GM18951 (cell line): ENCODE data around the gene CNPPD1.
A peak's percentile ranks its signal among the peaks of the same experiment; 100 is the strongest.

Experiments used
- POLR2A ChIP-seq: IDR thresholded peaks from 4 replicates; pipeline ENCODE4 v1.6.1; 2011; ENCODE audit warnings: mild to moderate bottlenecking; ENCODE audit not compliant: insufficient read length, insufficient read depth; ENCODE audit errors: extremely low read depth
- in situ Hi-C: fragments of 300-500 bp; cut with MboI; formaldehyde crosslinking; loops from one replicate; pipeline ENCODE4 v1.12.0; 2022; ENCODE audit warnings: low sequenced_read_pairs, mixed read lengths, inconsistent platforms; ENCODE audit not compliant: unreplicated experiment

CNPPD1 gene

DNA sequence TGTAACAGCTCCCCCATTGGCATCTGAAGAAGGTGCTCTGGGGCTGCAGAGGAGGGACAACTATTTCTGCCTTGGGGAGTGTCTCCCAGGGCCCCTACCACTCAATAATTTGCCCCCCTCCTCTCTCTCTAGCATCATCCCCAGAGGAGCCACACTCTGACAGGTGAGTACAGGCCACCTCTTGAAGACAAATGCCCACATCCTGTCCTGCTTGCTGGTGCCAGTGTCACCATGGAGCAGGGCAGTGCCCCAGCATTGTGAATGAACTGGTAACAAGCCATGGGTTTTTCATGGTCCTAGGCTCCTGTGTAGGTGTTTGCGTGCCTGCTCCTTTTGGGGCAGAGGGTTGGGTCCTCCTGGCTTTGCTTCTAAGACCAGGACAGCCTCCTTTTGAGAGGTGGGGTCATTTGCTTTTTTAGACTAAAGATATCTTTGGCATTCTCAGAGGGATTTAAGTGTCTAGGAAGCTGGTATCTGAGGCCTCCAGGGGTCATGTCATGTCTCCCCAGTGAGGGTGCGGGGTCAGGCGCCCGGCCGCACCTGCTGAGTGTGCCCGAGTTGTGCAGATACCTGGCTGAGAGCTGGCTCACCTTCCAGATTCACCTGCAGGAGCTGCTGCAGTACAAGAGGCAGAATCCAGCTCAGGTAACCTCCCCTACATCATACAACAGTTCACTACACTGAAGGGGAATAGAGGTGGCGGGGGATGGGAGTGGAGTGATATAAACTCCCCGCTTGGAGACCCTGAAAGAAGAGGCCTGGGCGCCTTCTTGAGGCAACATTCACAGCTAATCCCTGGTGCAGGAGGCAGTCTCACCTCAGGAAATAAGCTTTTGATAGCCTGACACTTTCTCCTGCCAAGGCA lies 3.1 kb upstream of the CNPPD1 start:
- in situ Hi-C loops = no loop called here
- no peak for TF ChIP-seq POLR2A

DNA sequence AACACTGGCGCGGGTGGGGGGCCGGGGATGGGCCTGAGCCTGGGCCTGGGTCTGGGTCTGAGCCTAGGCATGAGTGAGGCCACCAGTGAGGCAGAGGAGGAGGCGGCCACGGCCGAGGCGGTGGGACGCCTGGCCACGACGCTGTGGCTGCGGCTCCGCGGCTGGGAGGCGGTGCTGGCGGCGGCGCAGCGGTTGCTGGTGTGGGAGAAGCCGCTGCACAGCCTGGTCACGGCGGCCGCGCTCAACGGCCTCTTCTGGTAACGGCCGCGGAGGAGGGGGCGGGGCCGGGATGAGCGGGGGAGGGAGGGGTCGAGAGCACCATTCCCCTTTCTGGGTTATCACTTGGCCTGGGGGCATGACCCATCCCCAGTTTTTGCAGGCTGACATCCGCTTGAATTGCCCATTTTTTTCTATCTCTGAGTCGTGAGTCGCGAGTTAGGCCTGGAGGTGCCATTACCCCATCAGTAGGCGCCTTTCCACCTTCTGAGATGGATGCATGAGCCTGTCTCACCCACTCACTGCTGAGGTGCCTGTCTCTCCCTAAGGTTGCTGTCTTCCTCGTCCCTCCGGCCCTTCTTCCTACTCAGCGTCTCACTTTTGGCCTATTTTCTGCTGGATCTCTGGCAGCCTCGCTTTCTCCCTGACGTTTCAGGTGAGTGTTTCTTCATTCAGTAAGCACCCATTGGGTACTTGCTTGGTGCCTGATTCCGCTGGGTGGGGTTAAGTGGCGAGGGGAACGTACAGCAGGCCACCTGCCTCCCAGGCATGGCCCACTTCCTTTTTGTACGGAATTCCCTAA lies 1.9 kb upstream of the CNPPD1 start:
- in situ Hi-C loops = no loop called here
- no peak for TF ChIP-seq POLR2A

DNA sequence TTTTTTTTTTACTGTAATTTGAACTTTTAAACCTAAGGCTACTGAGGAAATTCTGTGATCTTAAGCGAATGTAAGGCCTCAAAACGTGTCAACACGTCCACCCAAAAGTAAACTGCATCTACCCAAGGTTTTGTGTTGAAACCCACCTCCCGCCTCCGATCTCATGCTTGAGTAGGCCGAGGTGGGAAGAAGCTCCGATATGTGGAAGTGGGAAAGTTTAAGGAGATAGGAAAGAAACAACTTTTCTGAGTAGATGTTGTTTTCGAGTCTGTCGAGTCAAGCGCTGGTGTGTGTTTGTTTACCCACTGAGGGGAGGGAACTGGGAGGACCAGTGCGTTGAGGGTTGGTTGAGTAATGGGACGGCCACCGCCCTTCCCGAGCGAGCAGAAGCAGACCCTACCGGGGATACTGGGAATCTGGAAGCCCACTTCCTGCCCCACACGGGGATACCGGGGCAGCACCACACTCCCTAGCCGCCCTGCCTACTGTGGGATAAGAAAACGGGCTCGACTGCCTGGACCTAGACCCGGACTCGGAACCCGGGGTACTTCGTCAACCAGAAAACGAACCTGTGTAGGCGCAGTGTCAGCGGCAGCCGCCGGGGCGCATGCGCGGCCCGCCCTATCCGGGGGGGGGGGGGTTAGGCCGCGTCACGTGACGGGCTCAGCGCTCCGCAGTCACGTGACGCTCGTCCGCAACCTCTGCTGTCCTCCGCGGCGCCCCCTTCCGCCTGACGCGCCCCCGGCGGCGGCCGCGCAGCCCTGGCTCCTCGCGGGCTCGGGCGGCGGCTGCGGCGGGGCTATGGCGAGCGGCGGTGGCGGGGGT lies 1.0 kb upstream of the CNPPD1 start, which contains the start of gene RETREG2:
Gene RETREG2, plus strand, starts transcription at position 724 of the 825 bp plus-strand sequence. Its CDS starts 78 bp downstream, at position 802.
- in situ Hi-C loops = no loop called here
- peak; percentile 93 for TF ChIP-seq POLR2A

- TF ChIP-seq POLR2A = no peak
Measured at GRCh38 chr2:219175928-219176817, 552 bp downstream of the CNPPD1 start.

DNA sequence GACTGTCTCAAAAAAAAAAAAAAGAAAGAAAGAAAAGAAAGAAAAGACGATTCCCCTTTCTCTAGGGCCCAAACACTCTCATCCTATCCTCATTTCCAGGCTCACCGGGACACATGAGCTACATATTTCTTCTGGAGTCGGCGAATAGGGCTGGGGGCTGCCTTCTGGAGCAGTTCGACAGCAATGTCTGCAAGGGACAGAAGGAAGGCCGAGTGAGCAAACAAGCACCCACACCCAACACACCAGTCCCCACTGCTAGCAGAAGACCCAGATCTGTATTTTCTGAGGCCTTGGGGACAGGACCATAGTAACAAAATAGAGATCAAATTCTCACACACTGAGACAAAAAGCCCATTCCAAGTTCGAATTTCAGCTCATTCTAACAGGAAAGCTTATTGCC lies 1.2 kb downstream of the CNPPD1 start:
- in situ Hi-C loops = no loop called here
- no peak for TF ChIP-seq POLR2A

More at GRCh38 chr2:219175928-219176817, 552 bp downstream of the CNPPD1 start:
- in situ Hi-C loops = no loop called here

DNA sequence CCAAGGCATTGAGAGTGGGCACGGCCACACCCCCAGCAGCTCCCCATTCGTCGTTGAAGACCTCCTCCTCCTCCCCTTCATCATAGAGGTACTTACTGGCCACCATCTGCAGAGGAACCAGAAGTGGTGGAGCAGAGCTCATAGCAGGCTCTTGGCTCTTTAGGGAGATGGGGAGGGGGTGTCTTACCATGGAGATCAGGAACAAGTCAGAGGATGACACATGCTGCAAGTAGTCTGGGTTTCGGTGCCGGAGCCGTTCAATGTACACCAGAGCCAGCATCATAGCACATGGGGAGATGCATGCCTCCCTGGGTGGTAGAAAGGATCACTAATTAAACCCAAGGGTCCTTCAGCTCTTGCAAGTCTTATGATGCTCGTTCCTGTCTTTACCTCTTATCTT lies 1.9 kb downstream of the CNPPD1 start:
- in situ Hi-C loops = no loop called here
- no peak for TF ChIP-seq POLR2A

GRCh38 chr2:219174146-219174545 lies 2.6 kb downstream of the CNPPD1 start:
- in situ Hi-C loops = no loop called here
- TF ChIP-seq POLR2A = no peak

GRCh38 chr2:219173176-219173575 lies 3.5 kb downstream of the CNPPD1 start:
- no peak for TF ChIP-seq POLR2A
- in situ Hi-C loops = no loop called here

DNA sequence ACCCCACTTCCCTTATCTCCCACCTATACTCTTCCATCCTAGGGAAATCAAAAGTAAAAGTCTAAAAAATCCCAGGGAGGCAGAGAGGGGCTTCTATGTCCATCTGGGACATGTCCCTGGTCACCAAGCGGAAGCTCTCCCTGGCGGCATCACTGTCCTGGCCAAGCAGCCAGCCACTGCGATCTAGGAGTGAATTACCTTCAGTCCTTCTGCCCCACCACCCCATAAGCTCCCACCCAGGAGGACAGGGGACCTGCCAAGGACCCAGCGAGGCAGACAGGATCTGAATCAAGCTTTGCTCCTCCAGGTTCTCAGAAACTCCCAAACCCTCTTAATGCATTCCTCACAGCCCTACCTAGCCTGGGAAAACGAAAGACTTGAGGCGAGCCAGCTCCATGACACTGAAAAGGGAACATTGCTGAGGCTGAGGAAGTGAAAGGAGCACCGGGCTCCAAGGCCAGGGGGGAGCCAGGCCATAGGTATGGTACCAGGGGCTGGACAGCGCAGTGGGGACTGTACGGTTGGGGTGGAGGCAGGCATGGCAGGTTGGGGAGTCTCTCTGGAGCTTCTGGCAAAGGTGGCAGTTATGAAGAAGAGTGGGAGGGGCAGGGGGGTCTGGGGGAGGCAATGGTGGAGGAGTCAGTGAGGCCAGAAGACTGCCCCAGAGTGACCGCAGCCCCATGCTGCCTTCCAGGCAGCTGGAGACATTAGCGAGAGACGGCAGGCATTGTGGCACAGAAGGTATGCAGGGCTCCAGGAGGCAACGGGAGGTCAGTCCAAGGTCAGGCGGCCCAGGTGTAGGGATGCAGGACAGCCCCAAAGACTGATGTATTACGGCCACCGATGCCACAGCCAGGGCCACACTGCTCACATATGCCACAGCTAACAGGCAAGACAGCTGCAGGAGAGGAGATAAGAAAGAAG lies 4.2 kb downstream of the CNPPD1 start:
- TF ChIP-seq POLR2A = no peak
- in situ Hi-C loops = no loop called here

DNA sequence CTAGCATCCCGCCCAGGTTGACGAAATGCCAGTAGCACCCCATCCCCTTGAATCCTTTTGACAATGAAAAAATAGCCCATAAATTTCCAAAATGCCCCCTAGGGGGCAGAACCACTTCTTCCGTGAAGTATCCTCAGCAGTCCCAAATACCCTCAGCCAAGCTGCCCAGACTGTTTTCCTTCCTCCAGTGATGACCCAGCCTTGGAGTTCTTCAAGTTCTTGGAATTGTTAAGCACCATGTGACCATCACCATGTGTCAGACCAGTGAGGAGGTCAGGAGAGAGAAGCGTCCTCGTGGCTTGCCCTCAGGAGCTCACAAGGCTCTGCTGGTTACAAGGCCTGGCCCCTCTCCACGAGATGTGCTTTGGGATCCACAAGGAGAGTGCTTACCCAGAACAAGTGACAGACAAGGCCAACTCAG lies 5.5 kb downstream of the CNPPD1 start:
- in situ Hi-C loops = no loop called here
- no peak for TF ChIP-seq POLR2A
